Thymus (tissue), 11 donors: ENCODE measurements around the gene NEB. TPM values are rescaled to one million over a fixed set of nuclear protein-coding genes. Genes with fewer than 3 reads are reported as not detected.
"Not testable (repeated sequence)": the region's sequence is repeated elsewhere in the genome, so short reads cannot be mapped to it uniquely, and the experiment has no call there.

Experiments
- DNase-seq, 9 donors: peaks; one replicate each; pipeline ENCODE4 v3.0.0-alpha.2; 2013; ENCODE audit warnings: low spot score in 9 of 9, low read depth in 6 of 9, missing footprints in 1 of 9
- H3K27ac ChIP-seq, 2 donors: one replicate each; pipeline ENCODE4 v1.5.1; 2013; ENCODE audit warnings: control low read depth in 1 of 2, low read depth in 1 of 2, low read length in 1 of 2, mild to moderate bottlenecking in 1 of 2, moderate library complexity in 1 of 2
- H3K27me3 ChIP-seq, 2 donors: one replicate each; pipeline ENCODE4 v1.5.1; 2013; ENCODE audit warnings: low read length in 1 of 2; ENCODE audit not compliant: control insufficient read depth in 2 of 2, insufficient read depth in 1 of 2
- H3K36me3 ChIP-seq, 2 donors: one replicate each; pipeline ENCODE4 v1.5.1; 2013; ENCODE audit warnings: low read length in 1 of 2, mild to moderate bottlenecking in 1 of 2, moderate library complexity in 1 of 2; ENCODE audit not compliant: control insufficient read depth in 2 of 2, insufficient read depth in 2 of 2
- H3K4me1 ChIP-seq, 2 donors: one replicate each; pipeline ENCODE4 v1.5.1; 2013; ENCODE audit warnings: low read length in 2 of 2; ENCODE audit not compliant: control insufficient read depth in 2 of 2, insufficient read depth in 2 of 2
- H3K4me3 ChIP-seq, 2 donors: one replicate each; pipeline ENCODE4 v1.5.1; 2013; ENCODE audit warnings: low read length in 2 of 2, control low read depth in 1 of 2, mild to moderate bottlenecking in 1 of 2
- H3K9me3 ChIP-seq, 2 donors: one replicate each; pipeline ENCODE4 v1.5.1; 2013; ENCODE audit warnings: low read length in 1 of 2, mild to moderate bottlenecking in 1 of 2; ENCODE audit not compliant: control insufficient read depth in 2 of 2, insufficient read depth in 1 of 2
- whole genome bisulfite sequencing: extraction: QIAGEN DNeasy Blood & Tissue Kit; methylation state at CpG from one replicate; pipeline ENCODE4 v1.1.7; 2013; 5-methylcytosine and 5-hydroxymethylcytosine counted together
- polyA plus RNA-seq: library from polyadenylated mRNA; stranded (reverse); fragments of 200-250 nt; gene quantifications from one replicate; pipeline ENCODE4 v1.2.3, GENCODE V29; 2013
- total RNA-seq: library from RNA; stranded (reverse); fragments of 120-200 nt; gene quantifications from one replicate; pipeline ENCODE4 v1.2.4, GENCODE V29; 2013
- donor health status: healthy.

NEB gene
- total and polyA plus RNA-seq, 2 donors = 3.9 to 4.3 TPM

- Histone ChIP-seq H3K27ac (no peak overlapping the region), H3K4me3 (no peak overlapping the region), H3K36me3 (no peaks in the 10 kb centered on the region), H3K9me3 (no peaks in the 10 kb centered on the region), H3K27me3 (no peaks in the 10 kb centered on the region), H3K4me1 (no peaks in the 10 kb centered on the region)
- 95% methylated on average over 13 of the region's 13 CpGs for WGBS
- DNase-seq = no peak
Measured at GRCh38 chr2:151619337-151619989, 114.8 kb downstream of the NEB start.

- no peak for DNase-seq
- Histone ChIP-seq H3K4me3 (no peak overlapping the region), H3K9me3 (no peaks in the 10 kb centered on the region), H3K27ac (no peak overlapping the region), H3K4me1 (no peaks in the 10 kb centered on the region), H3K36me3 (no peaks in the 10 kb centered on the region), H3K27me3 (no peaks in the 10 kb centered on the region)
- WGBS = 97% methylated on average over 2 of the region's 2 CpGs
Measured at GRCh38 chr2:151616760-151617339, 117.4 kb downstream of the NEB start.

GRCh38 chr2:151614606-151615306 is 119.5 kb downstream of the NEB start:
- 95% methylated on average over 3 of the region's 3 CpGs for WGBS
- Histone ChIP-seq H3K4me1 (no peaks in the 10 kb centered on the region), H3K27ac (no peak overlapping the region), H3K27me3 (no peaks in the 10 kb centered on the region), H3K9me3 (no peaks in the 10 kb centered on the region), H3K4me3 (no peak overlapping the region), H3K36me3 (no peaks in the 10 kb centered on the region)
- no peak for DNase-seq

GRCh38 chr2:151614159-151614558 is 120.1 kb downstream of the NEB start:
- H3K4me1 ChIP-seq = no peaks in the 10 kb centered on the region
- H3K4me3 ChIP-seq = no peak overlapping the region
- WGBS = 96% methylated on average over 5 of the region's 5 CpGs
- H3K27me3 ChIP-seq = no peaks in the 10 kb centered on the region
- H3K36me3 ChIP-seq = no peaks in the 10 kb centered on the region
- DNase-seq = no peak
- no peaks in the 10 kb centered on the region for H3K9me3 ChIP-seq
- H3K27ac ChIP-seq = no peak overlapping the region

- no peak for DNase-seq
- Histone ChIP-seq H3K4me1 (no peaks in the 10 kb centered on the region), H3K27ac (no peak overlapping the region), H3K36me3 (no peaks in the 10 kb centered on the region), H3K9me3 (no peaks in the 10 kb centered on the region), H3K4me3 (no peak overlapping the region), H3K27me3 (no peaks in the 10 kb centered on the region)
- 78% methylated on average over 1 of the region's 1 CpG for WGBS
Measured at GRCh38 chr2:151611351-151611750, 122.9 kb downstream of the NEB start.

- Histone ChIP-seq H3K27me3 (no peaks in the 10 kb centered on the region), H3K27ac (no peak overlapping the region), H3K36me3 (no peaks in the 10 kb centered on the region), H3K4me1 (no peaks in the 10 kb centered on the region), H3K4me3 (no peak overlapping the region), H3K9me3 (no peaks in the 10 kb centered on the region)
- 98% methylated on average over 4 of the region's 4 CpGs for WGBS
- DNase-seq = no peak
Measured at GRCh38 chr2:151610310-151610709, 124.0 kb downstream of the NEB start.

- H3K4me1 ChIP-seq = no peaks in the 10 kb centered on the region
- H3K27ac ChIP-seq = no peak overlapping the region
- WGBS = over 99% methylated on average over 4 of the region's 4 CpGs
- H3K9me3 ChIP-seq = no peaks in the 10 kb centered on the region
- DNase-seq = no peak
- no peaks in the 10 kb centered on the region for H3K36me3 ChIP-seq
- no peak overlapping the region for H3K4me3 ChIP-seq
- H3K27me3 ChIP-seq = no peaks in the 10 kb centered on the region
Measured at GRCh38 chr2:151609705-151610104, 124.6 kb downstream of the NEB start.

- not testable (repeated sequence) for H3K9me3 ChIP-seq, H3K4me1 ChIP-seq, H3K4me3 ChIP-seq, H3K36me3 ChIP-seq, DNase-seq, H3K27ac ChIP-seq, H3K27me3 ChIP-seq
- no CpG with 5 or more reads among the region's 6 CpGs for WGBS
Measured at GRCh38 chr2:151607459-151608424, 126.5 kb downstream of the NEB start.
